GM18507 (cell line): Measurements from ENCODE around the gene SPATA2.
"Not testable (repeated sequence)": the region's sequence is repeated elsewhere in the genome, so short reads cannot be mapped to it uniquely, and the experiment has no call there.

Experiments
- DNase-seq: peaks from one replicate; pipeline ENCODE4 v3.0.0; 2011; ENCODE audit warnings: low read depth; ENCODE audit not compliant: insufficient read length; ENCODE audit errors: extremely low spot score
- FAIRE-seq: peaks from 2 replicates; lab custom pipeline; 2011; peaks lifted over from hg19 to GRCh38; lab: Jason Lieb, UNC

The SPATA2 gene, protein sequence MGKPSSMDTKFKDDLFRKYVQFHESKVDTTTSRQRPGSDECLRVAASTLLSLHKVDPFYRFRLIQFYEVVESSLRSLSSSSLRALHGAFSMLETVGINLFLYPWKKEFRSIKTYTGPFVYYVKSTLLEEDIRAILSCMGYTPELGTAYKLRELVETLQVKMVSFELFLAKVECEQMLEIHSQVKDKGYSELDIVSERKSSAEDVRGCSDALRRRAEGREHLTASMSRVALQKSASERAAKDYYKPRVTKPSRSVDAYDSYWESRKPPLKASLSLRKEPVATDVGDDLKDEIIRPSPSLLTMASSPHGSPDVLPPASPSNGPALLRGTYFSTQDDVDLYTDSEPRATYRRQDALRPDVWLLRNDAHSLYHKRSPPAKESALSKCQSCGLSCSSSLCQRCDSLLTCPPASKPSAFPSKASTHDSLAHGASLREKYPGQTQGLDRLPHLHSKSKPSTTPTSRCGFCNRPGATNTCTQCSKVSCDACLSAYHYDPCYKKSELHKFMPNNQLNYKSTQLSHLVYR

DNA sequence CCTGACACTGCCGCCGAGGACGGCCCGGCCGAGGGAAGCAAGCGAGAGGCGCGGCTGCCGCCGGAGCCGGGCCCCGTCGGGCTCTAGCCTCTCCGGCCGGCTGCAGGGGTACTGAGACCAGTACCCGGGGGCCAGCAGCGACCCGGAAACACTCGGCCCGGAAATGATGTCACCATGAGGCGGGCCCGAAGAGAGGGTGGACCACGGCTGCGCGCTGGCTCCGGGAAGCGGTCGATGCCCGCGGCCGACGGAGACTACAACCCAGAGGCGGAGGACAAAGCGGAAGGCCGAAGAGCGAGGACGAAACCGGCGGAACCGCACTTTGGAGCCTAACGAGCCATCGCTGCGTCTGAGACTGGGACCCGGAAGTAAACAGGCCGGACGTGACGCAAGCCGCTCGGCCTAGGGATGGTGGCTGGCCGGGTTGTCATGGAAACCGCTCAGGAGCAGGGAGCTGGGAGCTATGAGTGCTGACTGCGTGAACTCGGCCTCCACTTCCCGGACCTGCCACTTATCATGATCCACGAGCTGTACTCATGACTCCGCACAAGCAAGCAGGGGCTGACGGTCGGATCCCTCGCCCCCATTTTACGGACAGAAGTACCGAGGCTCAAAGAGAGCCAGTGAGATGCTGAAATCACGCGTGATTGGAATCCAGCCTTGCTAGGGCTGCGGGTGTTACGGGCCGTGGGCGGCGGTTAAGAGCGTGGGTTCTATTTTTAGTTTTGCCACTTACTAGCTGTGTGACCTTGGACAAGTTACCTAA, at the start of gene SPATA2:
SPATA2 (minus strand) TSS at position 150 of the 766 bp plus-strand sequence. CDS start 7,039 bp downstream, outside the sequence.
- FAIRE-seq (peak; percentile 74), DNase-seq (peak; percentile 90)

GRCh38 chr20:49961413-49961812, 46.1 kb upstream of the SPATA2 start:
- DNase-seq (no peak), FAIRE-seq (no peak)

GRCh38 chr20:49957089-49957938, 42.0 kb upstream of the SPATA2 start:
- DNase-seq, FAIRE-seq: not testable (repeated sequence)

GRCh38 chr20:49956689-49957088, 41.4 kb upstream of the SPATA2 start:
- DNase-seq, result no peak

GRCh38 chr20:49955830-49956396, 40.6 kb upstream of the SPATA2 start:
- DNase-seq, result not testable (repeated sequence)

More at GRCh38 chr20:49956689-49957088, 41.4 kb upstream of the SPATA2 start:
- no peak for FAIRE-seq

DNA sequence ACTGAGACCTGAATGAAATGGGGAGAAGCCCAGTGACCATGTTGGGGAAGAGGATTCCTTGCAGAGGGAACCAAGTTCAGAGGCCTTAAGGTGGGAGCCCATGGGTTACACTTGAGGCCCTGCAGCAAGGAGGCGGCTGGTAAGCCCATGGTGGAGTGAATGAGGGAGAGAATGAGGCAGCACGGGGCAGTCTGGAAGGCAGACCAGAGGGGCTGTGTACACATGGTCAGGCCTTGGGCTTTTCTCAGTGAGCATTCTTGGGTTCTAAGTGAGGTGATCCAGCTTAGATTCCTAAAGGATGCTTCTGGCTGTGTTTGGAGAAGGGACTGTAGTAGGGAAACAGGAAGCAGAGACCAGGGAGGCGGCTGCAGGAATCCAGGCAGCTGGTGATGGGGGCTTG, 39.8 kb upstream of the SPATA2 start:
- DNase-seq, result no peak
- FAIRE-seq, result no peak

More at GRCh38 chr20:49955830-49956396, 40.6 kb upstream of the SPATA2 start:
- not testable (repeated sequence) for FAIRE-seq

- DNase-seq (no peak), FAIRE-seq (no peak)
These were observed 35.8 kb upstream of the SPATA2 start for GRCh38 chr20:49951151-49951550.

- FAIRE-seq (no peak), DNase-seq (no peak)
These were observed 33.6 kb upstream of the SPATA2 start for GRCh38 chr20:49948809-49949507.

DNA sequence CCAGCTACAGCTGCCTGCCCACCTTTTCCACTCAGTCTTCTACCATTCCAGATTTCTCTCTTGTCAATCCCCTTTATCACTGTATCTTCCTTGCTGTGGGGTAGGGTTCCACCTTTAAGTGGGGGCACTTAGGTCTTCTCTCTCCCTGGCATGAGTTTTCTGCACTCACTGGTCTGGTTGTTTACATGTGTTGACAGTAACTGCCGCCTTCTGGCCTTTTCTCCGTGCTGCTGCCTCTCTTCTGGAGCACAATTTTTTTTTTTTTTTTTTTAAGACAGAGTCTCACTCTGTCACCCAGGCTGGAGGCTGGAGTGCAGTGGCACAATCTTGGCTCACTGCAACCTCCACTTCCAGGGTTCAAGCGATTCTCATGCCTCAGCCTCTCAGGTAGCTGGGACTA, 32.8 kb upstream of the SPATA2 start:
- FAIRE-seq (no peak), DNase-seq (no peak)

DNA sequence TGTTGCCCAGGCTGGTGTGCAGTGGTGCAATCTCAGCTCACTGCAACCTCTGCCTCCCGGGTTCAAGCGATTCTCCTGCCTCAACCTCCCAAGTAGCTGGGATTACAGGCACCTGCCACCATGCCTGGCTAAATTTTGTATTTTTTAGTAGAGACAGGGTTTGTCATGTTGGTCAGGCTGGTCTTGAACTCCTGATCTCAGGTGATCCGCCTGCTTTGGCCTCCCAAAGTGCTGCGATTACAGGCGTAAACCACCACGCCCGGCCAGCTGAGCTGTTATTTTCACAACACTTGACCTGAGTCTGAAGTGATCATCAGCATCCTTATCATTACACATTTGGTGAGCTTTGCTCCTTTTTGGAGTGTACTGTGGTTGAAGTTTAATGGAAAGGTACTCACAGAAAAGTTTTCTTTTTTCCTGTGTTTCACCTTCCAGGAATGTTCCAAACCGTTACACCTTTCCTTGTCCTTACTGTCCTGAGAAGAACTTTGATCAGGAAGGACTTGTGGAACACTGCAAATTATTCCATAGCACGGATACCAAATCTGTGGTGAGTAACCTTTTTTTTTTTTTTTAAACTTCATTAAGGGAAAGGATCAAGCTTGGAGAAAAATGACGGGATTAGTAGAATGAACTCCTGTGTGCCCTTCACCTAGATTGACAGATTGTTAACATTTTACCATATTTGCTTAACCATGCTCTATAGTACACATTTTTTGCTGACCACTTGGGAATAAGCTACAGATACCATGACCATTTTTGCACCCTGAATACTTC, 30.6 kb upstream of the SPATA2 start:
- FAIRE-seq, result no peak
- no peak for DNase-seq

- FAIRE-seq, result no peak
- DNase-seq, result no peak
These were observed 30.0 kb upstream of the SPATA2 start for GRCh38 chr20:49945306-49945700.

GRCh38 chr20:49942942-49943341, 27.6 kb upstream of the SPATA2 start:
- no peak for FAIRE-seq

GRCh38 chr20:49942303-49942702, 27.0 kb upstream of the SPATA2 start:
- FAIRE-seq (no peak), DNase-seq (no peak)

More at GRCh38 chr20:49942942-49943341, 27.6 kb upstream of the SPATA2 start:
- DNase-seq, result no peak

DNA sequence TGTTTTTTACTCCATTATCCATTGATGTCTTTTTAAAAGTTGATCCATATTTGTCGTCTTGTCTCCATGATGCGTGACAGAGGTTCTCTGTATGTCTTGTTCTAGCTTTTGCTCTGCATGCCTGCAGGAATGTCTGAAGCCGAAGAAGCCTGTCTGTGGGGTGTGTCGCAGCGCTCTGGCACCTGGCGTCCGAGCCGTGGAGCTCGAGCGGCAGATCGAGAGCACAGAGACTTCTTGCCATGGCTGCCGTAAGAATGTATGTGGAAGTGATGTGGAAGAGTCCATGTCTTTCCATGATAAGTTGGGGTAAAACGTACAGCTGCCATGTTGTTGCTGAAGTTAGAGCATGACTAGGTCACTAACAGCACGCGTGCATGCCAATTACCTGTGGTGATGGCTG, 26.1 kb upstream of the SPATA2 start:
- DNase-seq, result no peak
- no peak for FAIRE-seq

DNA sequence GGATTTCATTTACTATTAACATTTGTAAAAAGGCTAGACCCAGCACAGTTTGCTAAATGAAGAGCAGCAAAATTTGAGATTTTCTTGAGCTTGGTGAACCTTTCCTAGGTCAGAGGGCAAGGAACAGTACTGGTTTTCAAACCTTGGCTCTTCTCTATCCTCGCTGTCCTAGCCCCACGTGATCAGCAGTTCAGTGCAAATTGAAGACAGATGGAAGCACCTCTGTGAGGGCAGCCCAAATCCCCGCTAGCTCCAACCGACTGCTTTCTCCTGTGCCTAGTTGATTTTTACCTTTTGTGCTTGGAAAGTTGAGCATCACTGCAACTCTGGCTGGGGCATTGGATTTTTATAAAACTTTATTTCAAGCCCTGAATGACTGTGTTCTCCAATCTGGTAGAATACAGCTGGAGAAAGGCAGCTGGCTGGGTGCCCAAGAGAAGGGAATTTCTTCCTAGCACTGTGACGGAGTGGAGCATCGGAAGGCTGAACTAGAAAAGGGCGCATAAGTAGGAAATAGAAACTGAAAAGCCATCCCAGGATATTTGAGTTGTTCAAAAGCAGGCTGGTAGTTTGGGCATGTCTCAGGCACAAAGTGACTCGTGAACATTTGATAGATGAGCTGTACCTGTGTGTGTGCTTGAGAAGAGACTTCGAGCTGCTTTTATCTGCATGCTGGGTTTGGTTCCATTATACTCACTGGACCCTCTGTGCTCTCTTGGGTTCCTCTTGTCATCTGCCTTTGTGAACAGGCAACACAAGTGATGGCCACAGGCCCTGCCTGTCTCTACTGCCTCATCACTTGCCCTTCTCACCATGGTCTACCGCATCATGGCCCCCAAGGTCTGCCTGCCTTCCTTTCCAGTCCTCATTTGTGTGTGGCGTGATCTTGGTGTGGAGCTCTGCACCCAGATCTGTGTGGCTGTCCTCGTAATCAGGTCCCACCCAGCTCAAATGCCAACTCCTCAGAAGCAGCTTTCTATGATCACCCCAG, 23.1 kb upstream of the SPATA2 start:
- FAIRE-seq (no peak), DNase-seq (no peak)

- DNase-seq (no peak), FAIRE-seq (no peak)
These were observed 21.9 kb upstream of the SPATA2 start for GRCh38 chr20:49937027-49937929.
